GM21515 (cell line): ENCODE measurements around the gene TXLNB.

Source experiments
- ATAC-seq: cut with Tn5 transposase; IDR thresholded peaks from one replicate; pipeline ENCODE4 v1.9.1; 2021; ENCODE audit not compliant: unreplicated experiment

Gene TXLNB

DNA sequence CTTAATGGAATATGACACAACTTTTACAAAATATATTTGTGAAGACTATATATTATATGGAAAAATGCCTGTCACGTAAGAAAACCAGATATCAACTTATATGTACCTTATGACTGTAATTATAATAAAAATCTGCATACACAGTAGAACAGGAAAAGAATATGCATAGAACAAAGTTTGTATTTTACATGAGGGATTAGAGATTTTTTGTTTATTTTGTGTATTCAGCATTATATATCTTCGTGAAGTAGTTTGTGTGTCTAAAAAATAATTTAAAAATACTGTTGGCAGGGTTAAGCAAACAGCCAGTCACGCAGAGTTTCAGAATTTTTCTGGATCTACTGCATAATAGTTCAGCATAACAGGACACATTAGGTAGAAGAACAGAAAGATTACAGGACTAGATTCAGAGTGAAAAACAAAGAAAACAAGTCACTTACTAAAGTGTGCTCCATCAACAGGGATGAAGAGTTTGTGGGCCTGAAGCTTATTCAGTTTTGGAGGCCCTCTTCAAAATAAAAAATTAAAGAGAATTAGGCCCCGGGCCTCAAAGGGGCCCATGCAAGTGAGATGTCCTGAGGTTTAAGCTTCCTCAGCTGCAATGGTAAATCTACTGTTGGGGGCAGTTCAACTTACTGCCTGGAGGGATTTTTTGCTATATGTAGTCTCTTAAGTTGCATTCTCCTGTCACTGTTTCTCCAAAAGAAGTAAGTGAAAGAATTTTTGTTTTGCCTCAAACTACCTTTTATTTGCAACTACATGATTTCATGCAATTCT, 16.3 kb downstream of the TXLNB start:
- no peak for ATAC-seq

DNA sequence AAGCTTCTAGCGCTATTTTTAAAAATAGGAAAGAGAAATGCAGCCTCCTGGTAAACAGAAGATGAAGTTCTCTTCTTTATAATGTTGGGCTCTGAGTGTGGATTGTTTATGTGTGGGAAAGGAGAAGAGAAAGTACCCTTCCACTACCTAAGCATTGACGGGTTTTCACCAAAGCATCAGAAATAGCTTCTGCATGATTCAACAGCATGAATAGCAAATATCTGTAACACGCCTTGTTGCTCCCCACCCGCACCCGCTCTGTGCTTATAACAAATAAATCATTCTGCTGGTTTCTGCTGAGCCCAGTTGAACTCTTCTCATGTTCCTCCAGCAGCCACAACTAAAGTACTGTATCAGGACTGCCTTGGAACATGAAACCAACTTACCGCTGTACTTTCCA, 20.7 kb downstream of the TXLNB start:
- peak; percentile 91 for ATAC-seq

DNA sequence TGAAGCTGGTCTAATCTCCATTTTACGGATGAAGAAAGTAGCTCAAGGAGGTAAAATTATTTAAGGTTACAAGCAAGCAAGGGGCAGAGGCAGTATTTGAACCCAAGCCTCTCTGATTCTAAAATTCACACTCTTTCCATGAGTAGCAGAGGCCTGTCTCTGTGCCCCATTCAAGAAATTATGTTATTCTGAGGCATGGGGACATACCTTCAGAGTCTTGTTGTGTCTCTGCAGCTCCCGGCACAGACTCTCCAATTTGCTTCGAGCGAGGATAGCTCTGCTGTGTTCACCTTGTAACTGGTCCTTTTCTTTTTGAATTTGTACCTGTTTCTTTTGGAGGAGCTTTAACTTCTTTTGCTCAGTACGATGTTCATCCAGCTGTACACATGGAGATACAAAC, 21.5 kb downstream of the TXLNB start:
- ATAC-seq: no peak

DNA sequence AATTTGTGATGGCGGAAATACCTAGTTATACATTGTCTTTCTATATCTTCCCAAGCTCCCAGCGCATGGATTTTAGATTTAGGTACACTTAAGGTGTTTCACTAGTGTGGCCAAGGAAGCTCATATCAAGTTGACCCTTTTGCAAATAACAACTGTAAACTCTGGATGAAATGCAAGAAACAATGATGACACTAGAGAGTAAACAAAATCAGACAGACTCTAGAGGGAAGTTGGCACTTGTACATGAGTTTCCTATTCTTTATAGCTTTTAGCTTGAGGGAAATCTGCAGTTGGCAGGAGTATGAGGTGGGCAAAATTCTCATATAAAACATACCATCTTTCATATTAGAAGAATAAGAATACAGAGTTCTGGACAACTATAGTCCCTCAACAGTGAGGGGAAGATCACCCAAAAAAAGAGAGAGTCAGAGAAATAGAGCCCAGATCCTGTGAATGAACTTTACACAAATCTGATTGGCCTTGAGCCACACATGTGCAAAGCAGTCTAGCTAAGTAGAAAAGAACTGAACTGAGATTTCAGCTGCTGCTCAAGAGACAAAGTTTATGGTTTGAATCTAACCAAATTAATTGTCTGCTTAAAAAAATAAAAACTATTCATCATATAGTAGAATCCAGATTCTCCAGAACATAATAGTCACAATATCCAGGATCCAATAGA, 26.1 kb downstream of the TXLNB start:
- no peak for ATAC-seq

DNA sequence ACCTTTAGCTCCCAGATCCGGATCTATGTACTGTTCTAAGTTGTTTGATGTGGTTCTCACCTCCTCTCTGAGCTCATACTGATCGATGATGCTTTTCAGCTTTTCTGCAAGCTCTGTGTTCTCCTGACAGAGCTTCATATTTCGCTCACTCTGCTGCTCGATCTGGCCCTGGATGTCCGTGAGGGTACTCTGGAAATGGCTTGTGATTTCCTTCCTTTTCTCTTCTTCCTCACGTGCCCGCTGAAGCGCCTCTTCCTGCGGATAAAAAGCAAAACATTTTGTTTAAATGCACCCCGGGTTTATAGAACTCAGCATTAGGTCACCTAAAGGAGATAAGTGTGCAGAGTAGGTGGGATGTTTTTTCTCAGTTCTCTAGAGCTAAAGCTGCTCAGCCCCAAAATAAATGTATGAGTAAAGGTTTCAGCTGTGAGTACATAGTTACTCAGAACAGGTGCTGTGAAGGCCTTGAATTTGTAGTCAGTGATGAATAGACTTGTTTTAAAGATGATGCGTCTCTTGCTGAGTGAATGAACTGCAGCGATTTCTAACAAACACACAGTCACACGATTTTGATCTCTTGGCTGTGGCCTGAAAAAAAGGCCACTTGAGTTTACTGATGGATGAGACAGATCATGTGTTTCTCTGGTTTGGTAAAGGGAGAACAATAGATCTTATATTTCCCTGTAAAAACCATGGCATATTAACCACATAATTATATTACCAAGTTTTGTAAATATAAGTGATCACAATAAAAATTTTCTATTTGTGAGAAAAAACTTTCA, 29.1 kb downstream of the TXLNB start:
- peak; percentile 91 for ATAC-seq

DNA sequence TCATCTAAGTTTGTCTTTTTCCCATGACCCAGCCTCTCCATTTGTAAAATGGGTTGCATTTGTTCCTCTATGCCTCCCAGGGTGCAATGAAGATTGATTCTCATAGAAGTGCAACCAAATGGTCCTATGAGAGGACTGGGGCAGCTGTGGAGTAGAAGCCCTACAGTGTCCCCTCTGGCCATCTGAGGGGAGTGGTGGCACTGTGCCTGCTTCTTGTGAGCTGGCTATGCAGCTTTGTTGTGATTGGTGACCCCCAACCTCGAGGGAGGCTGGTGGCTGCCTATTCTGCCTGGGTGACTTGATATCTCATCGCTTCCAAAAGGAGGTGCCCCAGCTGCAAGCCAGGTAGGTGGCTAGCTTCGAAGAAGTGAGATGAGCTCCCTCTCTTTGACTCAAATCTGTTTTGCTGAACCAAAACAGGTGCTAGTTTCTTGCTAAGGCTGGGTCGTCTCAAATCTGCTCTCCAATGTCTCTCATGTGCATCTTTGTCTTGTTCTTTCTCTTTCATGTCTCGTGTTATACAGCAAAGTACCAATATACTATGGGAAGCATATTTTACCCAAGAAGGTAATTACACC, 33.9 kb downstream of the TXLNB start:
- ATAC-seq: peak; percentile 64

DNA sequence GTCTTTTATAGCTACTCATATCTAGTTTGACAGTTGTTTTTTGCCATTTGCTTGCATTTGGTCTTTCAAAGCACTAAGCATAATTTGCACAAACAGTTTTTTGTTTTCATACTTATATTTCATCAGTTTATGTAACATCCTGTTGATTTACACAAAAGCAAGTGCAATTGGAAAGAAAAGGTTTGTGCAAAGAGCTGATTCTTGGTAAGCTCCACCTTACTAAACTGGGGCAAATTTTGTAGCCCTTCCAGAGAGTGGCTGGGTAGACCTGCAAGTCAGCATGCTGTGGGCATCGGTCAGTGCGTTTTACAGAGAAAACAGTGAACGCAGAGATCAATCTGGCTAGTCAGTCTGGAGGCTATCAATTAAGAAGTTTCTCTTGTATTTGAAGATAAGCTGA, 34.5 kb downstream of the TXLNB start:
- no peak for ATAC-seq

DNA sequence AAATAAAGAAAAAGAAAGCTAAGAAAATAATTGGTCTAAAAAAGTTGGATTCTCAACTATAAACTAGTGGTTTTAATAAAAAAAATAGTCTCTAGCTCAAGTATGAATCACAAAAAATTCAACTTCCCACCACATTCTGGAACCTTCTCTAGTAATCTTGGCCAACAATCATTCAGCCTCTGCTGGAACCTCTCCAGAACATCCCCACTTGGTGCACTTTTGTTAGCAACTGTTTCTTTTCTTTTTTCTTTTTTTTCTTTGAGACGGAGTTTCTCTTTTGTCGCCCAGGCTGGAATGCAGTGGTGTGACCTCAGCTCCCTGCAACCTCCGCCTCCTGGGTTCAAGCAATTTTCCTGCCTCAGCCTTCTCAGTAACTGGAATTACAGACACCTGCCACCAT, 35.7 kb downstream of the TXLNB start:
- ATAC-seq: no peak

DNA sequence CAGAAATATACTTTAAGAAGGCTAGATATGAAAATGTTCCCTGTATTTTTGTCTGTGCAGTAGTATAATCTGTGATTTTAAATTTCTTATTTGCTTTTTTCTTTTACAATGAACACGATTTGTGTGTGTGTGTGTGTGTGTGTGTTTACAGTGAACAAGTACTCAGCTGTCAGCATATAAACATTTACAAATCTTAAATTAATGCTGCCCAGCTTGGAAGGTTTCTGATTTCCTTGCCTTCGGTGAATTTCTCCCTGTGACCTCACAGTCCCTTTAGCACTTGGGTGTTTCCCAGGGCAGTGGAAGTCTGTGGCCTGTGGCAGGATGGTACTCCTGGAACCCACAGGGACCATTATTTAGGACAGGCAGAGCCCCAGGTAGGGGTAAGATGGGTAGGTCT, 37.6 kb downstream of the TXLNB start:
- ATAC-seq: no peak

DNA sequence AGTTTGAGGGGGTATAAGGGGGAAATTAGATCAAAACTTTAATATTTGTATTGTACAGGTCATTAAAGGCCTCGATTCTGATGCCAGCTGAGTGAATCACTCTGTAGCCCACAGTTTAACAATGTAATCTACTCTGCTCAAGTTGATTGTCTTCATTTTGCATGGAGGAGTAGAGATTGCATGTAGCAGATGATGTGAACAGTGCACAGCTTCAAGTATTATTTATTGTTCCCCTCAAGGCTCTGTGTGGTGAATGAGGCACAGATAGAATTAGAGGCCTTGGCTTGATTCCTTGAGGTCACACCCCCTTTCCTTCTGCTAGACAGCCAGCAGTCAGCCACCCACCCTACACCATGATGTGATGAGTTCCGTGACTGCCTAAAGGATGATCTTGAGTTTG, 38.1 kb downstream of the TXLNB start:
- no peak for ATAC-seq

DNA sequence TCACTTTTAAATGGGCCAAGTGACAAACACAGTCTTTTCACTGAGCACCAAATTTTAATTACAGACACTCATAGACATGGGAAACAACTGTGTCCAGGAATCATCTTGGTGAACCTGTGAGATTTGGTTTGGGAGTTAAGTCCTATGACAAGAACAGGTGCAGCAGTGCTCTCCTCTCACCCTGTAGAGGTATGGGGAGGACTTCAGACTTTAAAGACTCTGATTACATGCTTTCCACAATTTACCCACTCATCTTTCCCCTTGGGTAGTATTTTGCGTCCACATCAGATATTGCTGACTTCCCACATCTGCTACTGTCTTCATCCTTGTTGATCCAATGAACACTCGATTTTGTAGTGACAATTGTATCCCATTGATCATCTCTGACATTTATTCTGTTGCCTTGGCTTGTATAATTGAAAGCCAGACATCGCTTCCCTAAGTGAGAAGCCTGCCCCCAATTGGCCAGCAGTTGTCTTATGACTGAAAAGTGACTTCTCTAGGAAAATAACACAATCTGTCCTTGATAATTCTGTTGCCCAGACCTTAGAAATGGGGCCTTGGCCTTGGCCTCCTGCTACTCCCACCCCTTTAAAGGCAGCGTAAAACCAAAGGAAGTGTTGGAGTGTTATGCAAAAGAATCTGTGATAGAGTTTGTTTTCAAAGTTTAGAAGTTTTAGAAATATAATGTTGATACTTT, 40.0 kb downstream of the TXLNB start:
- ATAC-seq: no peak

DNA sequence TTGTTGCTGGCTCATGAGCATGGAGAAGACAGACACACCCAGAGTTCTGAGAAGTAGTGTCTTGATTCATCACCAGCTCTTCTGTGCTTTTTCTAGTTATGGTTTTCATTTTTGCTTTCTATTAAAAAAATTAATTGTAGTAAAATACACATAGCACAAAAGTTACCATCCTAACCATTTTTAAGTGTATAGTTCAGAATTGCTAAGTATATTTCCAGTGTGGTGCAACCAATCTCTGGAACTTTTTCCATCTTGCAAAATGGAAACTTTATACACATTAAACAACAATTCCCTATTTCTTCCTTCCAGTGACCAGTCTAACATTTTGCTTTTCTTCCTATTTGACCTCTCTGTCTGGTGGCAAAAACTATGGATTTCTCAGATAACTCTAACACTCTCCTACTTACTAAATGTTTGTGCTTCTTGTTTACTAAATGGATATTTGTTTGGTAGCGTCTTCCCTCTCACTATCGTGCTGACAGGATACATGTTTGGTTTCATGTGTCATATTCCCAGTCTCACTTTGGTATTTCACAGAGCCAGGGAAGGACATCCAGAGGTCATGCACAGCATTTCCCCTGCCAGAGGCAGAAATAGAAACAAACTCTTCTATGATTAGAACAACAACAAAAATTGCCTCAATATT, 40.6 kb downstream of the TXLNB start:
- ATAC-seq: peak; percentile 63

DNA sequence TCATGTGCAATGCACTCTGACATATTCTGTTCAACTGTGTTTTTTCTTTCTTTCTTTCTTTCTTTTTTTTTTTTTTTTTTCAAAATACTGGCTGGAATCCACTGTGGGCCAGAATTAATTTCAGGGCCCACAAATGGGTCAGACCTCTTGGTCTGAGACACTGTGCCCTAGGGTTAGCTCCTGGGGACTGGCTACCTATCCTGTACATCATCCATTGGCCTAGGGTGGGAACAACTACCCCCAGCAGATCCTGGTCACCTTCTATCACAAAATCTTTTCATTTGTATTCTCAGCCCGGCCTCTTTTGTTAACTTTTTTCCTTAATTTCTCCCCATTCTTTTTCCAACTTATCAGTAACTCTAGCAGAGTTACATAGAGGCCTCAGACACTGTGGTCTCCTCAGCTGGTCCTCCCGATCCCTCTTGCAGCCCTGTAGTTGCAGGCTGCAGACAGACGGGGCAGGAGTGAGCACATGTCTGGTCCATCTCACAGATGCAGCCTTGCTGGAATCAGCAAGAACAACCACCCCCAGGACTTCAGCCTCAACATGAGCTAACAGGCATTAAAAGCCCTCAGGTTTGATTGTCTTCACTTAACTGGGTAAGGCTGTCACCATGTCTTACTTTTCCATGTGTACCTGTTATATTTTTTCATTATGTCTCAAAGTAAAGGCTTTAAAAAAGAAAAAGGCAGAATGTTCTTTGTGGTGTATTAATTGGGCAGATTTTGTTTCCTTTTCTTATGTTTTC, 41.3 kb downstream of the TXLNB start:
- peak; percentile 98 for ATAC-seq

DNA sequence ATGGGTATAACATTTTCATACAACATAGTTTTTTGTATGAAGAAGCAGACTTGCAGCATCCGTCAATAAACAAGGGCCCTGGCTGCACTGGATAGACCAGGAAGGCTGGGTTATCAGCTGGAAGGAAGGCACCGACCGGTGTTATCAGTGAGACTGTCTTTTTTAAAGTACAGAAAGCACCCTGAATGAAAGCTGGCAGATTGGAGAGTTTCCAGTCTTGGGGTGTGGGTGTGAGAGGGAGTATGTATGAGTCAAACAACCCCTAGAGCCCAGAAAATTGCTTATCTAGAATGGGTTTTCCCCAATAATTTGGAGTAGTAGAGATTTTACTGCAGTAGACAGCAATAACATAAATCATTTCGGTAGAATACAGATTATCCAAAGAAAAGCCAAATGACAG, 42.4 kb downstream of the TXLNB start:
- ATAC-seq: no peak

DNA sequence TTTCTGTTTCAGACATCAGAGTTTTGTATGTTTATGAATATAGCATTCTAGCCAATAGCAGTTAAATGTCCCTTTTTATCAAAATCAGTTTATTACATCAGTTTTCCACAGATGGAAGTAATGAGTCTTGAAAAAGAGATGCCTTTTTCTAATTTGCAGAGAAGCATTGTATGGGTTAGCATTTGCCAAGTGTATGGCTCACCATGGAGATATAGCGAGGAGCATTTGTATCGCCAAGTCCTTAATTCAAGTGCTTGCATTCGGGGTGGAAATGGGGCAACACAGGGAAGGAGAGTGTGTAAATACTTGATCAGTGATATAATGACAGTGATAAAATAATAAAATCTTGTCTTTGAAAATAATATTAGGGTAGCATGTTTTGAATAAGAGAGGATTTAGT, 42.9 kb downstream of the TXLNB start:
- no peak for ATAC-seq

DNA sequence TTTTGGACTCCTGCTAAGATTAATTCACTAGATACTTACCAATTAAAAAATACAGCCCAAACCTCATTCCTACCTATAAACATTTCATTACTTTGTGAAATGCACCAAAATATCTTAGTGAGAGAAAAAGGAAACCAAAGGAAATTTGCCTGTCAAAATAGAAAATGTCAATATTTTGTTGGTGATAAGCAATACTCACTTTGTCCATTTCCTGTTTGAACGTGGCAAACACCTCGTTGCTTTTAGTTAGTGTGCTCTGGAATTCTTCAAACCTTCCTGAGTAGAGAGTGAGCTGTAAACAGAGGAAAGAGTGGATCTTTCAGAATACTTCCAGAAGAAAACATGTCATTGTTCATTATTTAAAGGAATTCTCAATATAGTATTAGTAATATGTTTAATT, 44.2 kb downstream of the TXLNB start:
- no peak for ATAC-seq

DNA sequence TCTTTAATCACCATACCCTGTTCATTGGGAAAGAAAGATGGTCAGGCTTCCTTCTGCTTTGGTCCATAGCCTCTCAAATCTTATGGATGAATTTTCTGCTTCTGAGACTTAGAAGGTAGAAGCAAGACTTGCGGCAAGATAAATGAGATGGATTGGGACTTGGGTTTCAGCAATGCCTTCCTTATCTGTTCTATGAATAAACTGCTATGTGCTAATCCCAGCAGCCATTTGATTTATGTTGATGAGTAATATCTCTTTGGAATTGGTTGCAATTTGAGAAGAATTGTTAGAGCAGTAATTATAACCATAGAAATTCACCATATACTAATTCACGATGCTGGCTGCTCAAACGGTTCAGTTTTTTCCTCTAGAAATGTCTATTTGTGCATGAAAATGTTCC, 48.3 kb downstream of the TXLNB start:
- no peak for ATAC-seq

DNA sequence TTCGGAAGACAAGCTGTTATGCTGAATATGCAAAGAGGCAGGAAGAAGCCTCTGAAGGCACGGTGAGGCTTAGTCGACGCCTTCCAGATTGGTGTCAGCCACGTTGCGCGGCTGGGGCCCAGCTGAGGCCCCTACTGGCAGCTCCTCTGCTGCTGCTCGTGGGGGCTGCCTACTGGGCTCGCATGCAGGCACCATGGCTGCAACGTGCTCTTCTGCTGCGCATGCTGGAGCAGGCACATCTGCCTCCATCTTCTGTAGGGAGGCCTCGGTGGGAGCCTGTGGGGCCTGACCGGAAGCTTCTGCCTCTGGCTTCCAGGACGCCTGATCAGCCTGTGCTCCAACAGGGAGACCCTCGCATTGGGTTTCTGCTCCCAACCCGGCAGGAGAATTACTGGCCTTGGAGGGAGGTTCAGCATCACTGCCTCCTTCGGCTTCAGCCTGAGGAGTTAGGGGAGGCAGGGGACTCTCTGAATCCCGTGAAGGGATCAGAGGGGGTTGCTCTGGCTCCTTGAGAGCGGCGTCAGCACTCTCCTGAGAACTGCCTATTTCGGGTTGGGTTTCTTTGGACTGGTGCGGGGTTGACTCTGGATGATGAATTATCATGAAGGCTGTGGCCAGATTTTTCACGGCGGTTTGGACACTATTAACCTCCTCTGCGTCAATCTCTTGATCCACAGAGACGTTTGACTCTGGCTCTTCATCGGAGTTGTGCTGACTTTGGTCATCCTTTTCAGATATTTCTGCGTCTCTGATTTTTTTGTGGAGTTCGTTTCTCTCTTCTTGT, 49.1 kb downstream of the TXLNB start:
- ATAC-seq: no peak
